OCI-LY3 (cell line): ENCODE data around the gene JUN.
A peak's percentile ranks its signal among the peaks of the same experiment; 100 is the strongest.

ENCODE experiments used
- H2AFZ ChIP-seq: fragments of 200-600, 300-600 bp; shearing (Covaris generic); 2 replicates; pipeline ENCODE4 v1.6.0; 2014; ENCODE audit warnings: antibody characterized with exemption, low read depth, low read length
- H3K27ac ChIP-seq: fragments of 200-600, 300-600 bp; sonication (generic); 2 replicates; pipeline ENCODE4 v1.5.1; 2014; ENCODE audit warnings: mild to moderate bottlenecking, low read length, moderate library complexity, mixed read lengths
- H3K27me3 ChIP-seq: fragments of 200-600, 300-600 bp; sonication (generic); 2 replicates; pipeline ENCODE4 v1.6.1; 2014; ENCODE audit warnings: low read depth, low read length, mixed read lengths
- H3K36me3 ChIP-seq: fragments of 200-600, 300-600 bp; sonication (generic); replicated peaks from 2 replicates; pipeline ENCODE3; 2014; ENCODE audit warnings: low read depth, low read length, mixed read lengths
- H3K4me1 ChIP-seq: fragments of 300-600, 200-600 bp; sonication (generic); 2 replicates; pipeline ENCODE4 v1.6.1; 2014; ENCODE audit warnings: low read length, mixed read lengths
- H3K4me2 ChIP-seq: fragments of 200-600, 300-600 bp; sonication (generic); 2 replicates; pipeline ENCODE4 v1.6.1; 2014; ENCODE audit warnings: low read length, mixed read lengths
- H3K4me3 ChIP-seq: fragments of 300-600, 200-600 bp; sonication (generic); 2 replicates; pipeline ENCODE4 v1.5.1; 2014; ENCODE audit warnings: antibody characterized with exemption, mild to moderate bottlenecking, low read length, moderate library complexity
- H3K79me2 ChIP-seq: fragments of 300-600, 200-600 bp; shearing (Covaris generic); 2 replicates; pipeline ENCODE4 v1.6.1; 2014; ENCODE audit warnings: mild to moderate bottlenecking, low read length, mixed read lengths
- H3K9ac ChIP-seq: fragments of 300-600, 200-600 bp; shearing (Covaris generic); 2 replicates; pipeline ENCODE4 v1.6.0; 2014; ENCODE audit warnings: mild to moderate bottlenecking, low read length, moderate library complexity
- H3K9me3 ChIP-seq: fragments of 200-600, 300-600 bp; shearing (Covaris generic); 2 replicates; pipeline ENCODE4 v1.6.1; 2014; ENCODE audit warnings: low read length, mixed read lengths; ENCODE audit not compliant: insufficient read depth
- H4K20me1 ChIP-seq: fragments of 200-600, 300-600 bp; sonication (generic); 2 replicates; pipeline ENCODE4 v1.6.1; 2016; ENCODE audit warnings: low read length, mixed read lengths; ENCODE audit not compliant: insufficient read depth
- EZH2phosphoT487 ChIP-seq: fragments of 200-600 bp; shearing (Covaris generic); IDR thresholded peaks from 2 replicates; pipeline ENCODE4 v1.6.1; 2018; ENCODE audit warnings: antibody characterized with exemption, mixed run types, low read depth
- TF ChIP-seq, protein P1 (sequence below): fragments of 200-600, 300-600 bp; sonication (generic); IDR thresholded peaks from 2 replicates; pipeline ENCODE4 v1.5.1; 2014; ENCODE audit warnings: antibody characterized with exemption, low read length, low read depth

Gene JUN

DNA sequence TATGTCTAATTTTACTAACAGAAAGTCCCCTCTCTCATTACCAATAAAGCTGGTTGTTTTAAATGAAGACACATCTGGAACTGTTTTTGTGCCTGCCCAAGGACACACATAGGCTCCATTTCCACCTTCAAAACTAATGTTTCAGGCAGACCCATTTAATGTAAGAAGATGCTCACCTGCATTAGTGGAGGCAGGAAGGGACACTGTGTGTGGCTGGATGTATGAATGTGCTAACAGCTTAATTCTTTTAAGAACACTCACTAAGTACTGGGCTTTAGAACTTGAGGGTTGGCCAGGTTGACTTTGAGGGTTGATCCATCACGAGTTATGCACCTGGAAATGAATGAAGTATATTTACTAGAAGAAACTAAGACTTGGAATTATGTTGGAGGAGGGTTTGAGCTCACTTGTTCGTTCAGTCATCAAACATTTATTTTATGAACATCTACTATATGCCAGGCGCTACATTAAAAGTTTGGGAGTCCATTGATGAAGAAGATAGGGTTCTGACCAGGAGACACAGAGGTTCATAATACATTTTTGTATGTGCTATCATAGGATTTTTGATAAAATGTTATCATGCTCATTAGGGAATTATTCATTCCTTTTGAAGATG is 5.4 kb downstream of the JUN start:
- H3K9me3 ChIP-seq, result no peaks in the 10 kb centered on the region
- no peaks in the 10 kb centered on the region for H3K27me3 ChIP-seq
- H3K4me1 ChIP-seq, result peaks cover 22% of the 10 kb centered on the region
- no peak overlapping the region for H3K9ac ChIP-seq
- TF ChIP-seq, protein P1, sequence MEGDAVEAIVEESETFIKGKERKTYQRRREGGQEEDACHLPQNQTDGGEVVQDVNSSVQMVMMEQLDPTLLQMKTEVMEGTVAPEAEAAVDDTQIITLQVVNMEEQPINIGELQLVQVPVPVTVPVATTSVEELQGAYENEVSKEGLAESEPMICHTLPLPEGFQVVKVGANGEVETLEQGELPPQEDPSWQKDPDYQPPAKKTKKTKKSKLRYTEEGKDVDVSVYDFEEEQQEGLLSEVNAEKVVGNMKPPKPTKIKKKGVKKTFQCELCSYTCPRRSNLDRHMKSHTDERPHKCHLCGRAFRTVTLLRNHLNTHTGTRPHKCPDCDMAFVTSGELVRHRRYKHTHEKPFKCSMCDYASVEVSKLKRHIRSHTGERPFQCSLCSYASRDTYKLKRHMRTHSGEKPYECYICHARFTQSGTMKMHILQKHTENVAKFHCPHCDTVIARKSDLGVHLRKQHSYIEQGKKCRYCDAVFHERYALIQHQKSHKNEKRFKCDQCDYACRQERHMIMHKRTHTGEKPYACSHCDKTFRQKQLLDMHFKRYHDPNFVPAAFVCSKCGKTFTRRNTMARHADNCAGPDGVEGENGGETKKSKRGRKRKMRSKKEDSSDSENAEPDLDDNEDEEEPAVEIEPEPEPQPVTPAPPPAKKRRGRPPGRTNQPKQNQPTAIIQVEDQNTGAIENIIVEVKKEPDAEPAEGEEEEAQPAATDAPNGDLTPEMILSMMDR, result no peak
- TF ChIP-seq EZH2phosphoT487, result no peak
- 0 out of 2 replicates have a peak, but pooled peaks cover 3% of the 10 kb centered on the region for H4K20me1 ChIP-seq
- H3K36me3 ChIP-seq, result peaks cover 14% of the 10 kb centered on the region
- no peak overlapping the region for H3K4me3 ChIP-seq
- H3K4me2 ChIP-seq, result no peak overlapping the region
- H3K27ac ChIP-seq, result no peak overlapping the region
- H3K79me2 ChIP-seq, result peaks cover 19% of the 10 kb centered on the region
- H2AFZ ChIP-seq, result no peak overlapping the region

DNA sequence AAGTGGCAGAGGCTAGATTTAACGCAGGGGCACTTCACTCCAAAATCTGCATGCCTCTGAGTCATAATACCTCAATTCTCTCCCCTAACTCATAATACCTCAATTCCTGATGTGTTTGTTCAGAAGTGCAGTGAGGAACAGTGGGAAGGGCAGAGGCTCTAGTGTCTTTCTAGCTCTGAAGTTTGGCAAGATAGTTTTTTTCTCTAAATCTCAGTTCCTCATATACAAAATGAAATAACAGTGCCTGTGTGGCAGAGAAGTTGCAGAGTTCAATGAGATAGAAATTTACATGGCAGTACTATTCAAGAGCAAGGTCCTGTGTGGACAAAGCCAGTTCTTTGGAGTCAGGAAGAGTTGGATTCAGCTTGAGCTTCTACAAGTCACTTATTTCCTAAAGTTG is 9.8 kb downstream of the JUN start:
- Histone ChIP-seq H2AFZ (peak overlapping the region; percentile 46; the same call in 1 of the 2 replicates), H3K36me3 (no peaks in the 10 kb centered on the region), H3K4me2 (peak overlapping the region; percentile 27), H3K79me2 (no peaks in the 10 kb centered on the region), H4K20me1 (no peaks in the 10 kb centered on the region), H3K9ac (no peak overlapping the region), H3K27ac (peak overlapping the region; percentile 37; the same call in 1 of the 2 replicates), H3K4me3 (no peak overlapping the region), H3K27me3 (no peaks in the 10 kb centered on the region), H3K9me3 (no peaks in the 10 kb centered on the region), H3K4me1 (peaks cover 17% of the 10 kb centered on the region)
- no peak for TF ChIP-seq EZH2phosphoT487
- TF ChIP-seq, protein P1, result no peak

DNA sequence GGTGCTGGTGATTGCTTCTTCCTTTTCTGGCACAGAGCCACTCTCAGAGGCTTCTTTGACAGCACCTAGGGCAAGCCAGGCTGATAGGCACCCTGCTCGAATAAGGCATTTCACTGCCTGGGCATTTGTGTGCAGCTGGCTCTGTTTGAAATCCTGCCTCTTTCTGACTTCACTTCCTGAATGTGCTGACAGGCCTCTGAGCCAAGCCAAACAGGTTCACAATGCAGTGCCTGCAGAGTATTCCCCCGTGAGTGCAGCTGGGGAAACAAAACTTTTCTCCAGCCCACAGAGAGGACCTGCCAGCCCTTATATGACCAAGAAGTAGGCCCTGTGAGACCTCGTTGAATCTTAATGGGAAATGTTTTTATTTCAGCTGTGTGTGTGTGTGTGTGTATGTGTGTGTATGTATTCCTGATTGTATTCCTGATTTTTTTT is 10.4 kb downstream of the JUN start:
- Histone ChIP-seq H3K27ac (peak overlapping the region; percentile 37; the same call in 1 of the 2 replicates), H2AFZ (peak overlapping the region; percentile 46; the same call in 1 of the 2 replicates), H3K4me2 (peak overlapping the region; percentile 27), H4K20me1 (no peaks in the 10 kb centered on the region), H3K4me3 (no peak overlapping the region), H3K4me1 (peaks cover 17% of the 10 kb centered on the region), H3K79me2 (no peaks in the 10 kb centered on the region), H3K9ac (no peak overlapping the region), H3K27me3 (no peaks in the 10 kb centered on the region), H3K36me3 (no peaks in the 10 kb centered on the region), H3K9me3 (no peaks in the 10 kb centered on the region)
- TF ChIP-seq, protein P1, result no peak
- no peak for TF ChIP-seq EZH2phosphoT487

DNA sequence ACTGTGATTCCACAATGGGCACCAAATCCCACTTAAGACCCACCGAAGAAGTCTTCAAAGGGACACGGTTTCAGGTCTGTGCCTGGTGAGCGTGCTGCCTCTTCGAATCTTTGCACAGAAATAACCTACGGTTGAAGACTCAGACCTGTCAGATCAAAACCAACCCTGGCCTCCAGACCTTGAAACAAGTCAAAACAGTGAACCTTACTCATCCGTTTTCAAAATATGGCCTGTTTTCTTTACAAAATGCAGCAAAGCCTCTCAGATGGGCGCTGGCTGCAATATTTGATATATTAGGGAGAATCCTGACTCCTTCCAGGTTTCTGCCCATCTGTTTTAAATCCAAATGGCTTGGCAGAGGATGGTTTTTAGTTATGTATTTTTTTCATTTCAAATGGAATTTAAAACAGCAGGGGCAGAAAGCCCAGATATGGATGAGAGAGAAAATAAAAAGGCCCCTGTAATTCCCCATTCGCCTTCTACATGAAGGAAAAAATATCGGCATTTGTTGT is 14.0 kb downstream of the JUN start:
- Histone ChIP-seq H3K4me2 (no peak overlapping the region), H3K27ac (no peak overlapping the region), H2AFZ (no peak overlapping the region), H3K27me3 (no peaks in the 10 kb centered on the region), H3K4me1 (peaks cover 17% of the 10 kb centered on the region), H4K20me1 (no peaks in the 10 kb centered on the region), H3K9me3 (no peaks in the 10 kb centered on the region), H3K4me3 (no peak overlapping the region), H3K79me2 (no peaks in the 10 kb centered on the region), H3K9ac (no peak overlapping the region), H3K36me3 (no peaks in the 10 kb centered on the region)
- no peak for TF ChIP-seq EZH2phosphoT487
- TF ChIP-seq, protein P1, result no peak
